PFSK-1 (cell line): ENCODE results near the gene ACKR4.

ENCODE experiments used
- FOXP2 ChIP-seq: optimal IDR thresholded peaks from 2 replicates; pipeline ENCODE3; 2011; ENCODE audit warnings: borderline replicate concordance, control low read depth, inconsistent platforms; ENCODE audit not compliant: insufficient read depth; ENCODE audit errors: extremely low read length, extremely low read depth
- POLR2AphosphoS5 ChIP-seq: IDR thresholded peaks from 2 replicates; pipeline ENCODE4 v1.6.1; 2012; ENCODE audit warnings: low read depth, mild to moderate bottlenecking, control low read depth, low read length, moderate library complexity
- SIN3A ChIP-seq: IDR thresholded peaks from 2 replicates; pipeline ENCODE4 v1.6.1; 2012; ENCODE audit warnings: mild to moderate bottlenecking, low read length, moderate library complexity, borderline replicate concordance; ENCODE audit not compliant: insufficient read depth
- TAF1 ChIP-seq: IDR thresholded peaks from 2 replicates; pipeline ENCODE4 v1.6.1; 2012; ENCODE audit warnings: low read length, control low read depth, borderline replicate concordance; ENCODE audit not compliant: insufficient read depth
- TF ChIP-seq, protein P1 (sequence below), 2 experiments: IDR thresholded peaks; 2 replicates each; pipeline versions ENCODE4 v1.6.1 to v1.8.0; 2011 to 2012; ENCODE audit warnings: low read depth in 2 of 2, low read length in 2 of 2, control low read depth in 1 of 2, inconsistent platforms in 1 of 2, mild to moderate bottlenecking in 1 of 2, moderate library complexity in 1 of 2; ENCODE audit not compliant: insufficient read depth in 1 of 2

DNA sequence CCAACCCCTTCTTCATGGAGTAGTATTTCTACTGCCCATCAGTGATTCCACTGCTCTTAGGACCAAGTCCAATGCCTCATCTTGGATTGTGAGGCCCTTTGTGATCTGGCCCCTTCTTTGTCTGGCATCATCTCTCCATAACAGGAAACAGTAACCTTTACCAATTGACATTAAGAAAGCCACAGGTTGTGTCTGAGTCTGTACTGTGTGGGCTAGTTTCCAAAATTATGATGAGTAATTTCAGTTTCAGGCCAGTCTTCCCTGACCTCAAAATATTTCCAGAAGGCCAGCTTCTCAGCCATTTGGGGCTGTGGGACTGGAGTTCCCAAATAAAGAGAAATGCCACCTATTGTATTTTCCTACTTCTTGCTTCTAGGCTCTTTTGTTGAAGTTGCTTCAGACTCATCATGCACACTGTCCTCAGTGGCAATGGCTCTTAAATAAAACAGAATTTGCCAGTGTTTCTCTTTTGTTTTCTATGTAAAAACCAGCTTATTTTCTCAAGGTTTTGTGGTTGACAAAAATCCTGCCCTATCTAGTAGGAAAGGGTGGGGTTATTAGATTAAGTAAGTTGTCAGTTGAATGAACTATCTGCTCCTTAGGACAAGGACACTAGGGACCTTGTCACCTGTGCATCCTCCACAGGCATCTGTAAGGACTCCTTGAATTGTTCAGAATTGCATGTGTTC, 47.0 kb upstream of the ACKR4 start:
- TF ChIP-seq, protein P1, sequence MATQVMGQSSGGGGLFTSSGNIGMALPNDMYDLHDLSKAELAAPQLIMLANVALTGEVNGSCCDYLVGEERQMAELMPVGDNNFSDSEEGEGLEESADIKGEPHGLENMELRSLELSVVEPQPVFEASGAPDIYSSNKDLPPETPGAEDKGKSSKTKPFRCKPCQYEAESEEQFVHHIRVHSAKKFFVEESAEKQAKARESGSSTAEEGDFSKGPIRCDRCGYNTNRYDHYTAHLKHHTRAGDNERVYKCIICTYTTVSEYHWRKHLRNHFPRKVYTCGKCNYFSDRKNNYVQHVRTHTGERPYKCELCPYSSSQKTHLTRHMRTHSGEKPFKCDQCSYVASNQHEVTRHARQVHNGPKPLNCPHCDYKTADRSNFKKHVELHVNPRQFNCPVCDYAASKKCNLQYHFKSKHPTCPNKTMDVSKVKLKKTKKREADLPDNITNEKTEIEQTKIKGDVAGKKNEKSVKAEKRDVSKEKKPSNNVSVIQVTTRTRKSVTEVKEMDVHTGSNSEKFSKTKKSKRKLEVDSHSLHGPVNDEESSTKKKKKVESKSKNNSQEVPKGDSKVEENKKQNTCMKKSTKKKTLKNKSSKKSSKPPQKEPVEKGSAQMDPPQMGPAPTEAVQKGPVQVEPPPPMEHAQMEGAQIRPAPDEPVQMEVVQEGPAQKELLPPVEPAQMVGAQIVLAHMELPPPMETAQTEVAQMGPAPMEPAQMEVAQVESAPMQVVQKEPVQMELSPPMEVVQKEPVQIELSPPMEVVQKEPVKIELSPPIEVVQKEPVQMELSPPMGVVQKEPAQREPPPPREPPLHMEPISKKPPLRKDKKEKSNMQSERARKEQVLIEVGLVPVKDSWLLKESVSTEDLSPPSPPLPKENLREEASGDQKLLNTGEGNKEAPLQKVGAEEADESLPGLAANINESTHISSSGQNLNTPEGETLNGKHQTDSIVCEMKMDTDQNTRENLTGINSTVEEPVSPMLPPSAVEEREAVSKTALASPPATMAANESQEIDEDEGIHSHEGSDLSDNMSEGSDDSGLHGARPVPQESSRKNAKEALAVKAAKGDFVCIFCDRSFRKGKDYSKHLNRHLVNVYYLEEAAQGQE (IDR thresholded peaks at IDR 0.05; ENCODE audit: insufficient read depth in 1 of 2, low read depth in 2 of 2, low read length in 2 of 2), result no peak
- TF ChIP-seq SIN3A (no peak), POLR2AphosphoS5 (no peak), TAF1 (no peak), FOXP2 (no peak)
